Measurements from ENCODE around the gene BPTF.

DNA sequence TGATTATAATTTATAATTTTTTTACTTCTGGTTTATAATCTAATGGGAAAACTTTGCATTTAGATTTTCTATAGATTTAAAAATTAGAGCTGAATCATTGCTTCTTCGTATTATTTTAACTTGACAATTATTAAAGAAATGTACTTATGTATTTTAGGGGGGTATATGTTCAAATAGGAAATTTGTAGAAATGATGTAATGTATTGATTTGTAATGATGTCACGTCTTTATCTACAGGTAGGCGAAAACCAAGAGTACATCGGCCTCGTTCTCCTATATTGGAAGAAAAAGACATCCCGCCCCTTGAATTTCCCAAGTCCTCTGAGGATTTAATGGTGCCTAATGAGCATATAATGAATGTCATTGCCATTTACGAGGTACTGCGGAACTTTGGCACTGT is 28.4 kb downstream of the BPTF start:
- TF ChIP-seq GATA2 (IDR thresholded peaks at IDR 0.05; ENCODE audit: low read depth, low read length) (no peak), GATA3 (IDR thresholded peaks at IDR 0.05; ENCODE audit: low read depth, low read length) (no peak)
